ENCODE measurements around the gene APP. TPM values are rescaled to one million over a fixed set of nuclear protein-coding genes. Genes with fewer than 3 reads are reported as not detected.

The APP gene
- total RNA-seq, 4 donors from 2014 or later: 209 to 297 (median 240) TPM

- TF ChIP-seq CTCF (IDR thresholded peaks at IDR 0.05) (no peak), POLR2A (IDR thresholded peaks at IDR 0.05) (no peak)
- Histone ChIP-seq H3K27me3 (no peaks in the 10 kb centered on the region), H3K9me3 (no peaks in the 10 kb centered on the region), H3K4me1 (no peaks in the 10 kb centered on the region), H3K27ac (no peak overlapping the region), H3K4me3 (no peak overlapping the region), H3K36me3 (no peaks in the 10 kb centered on the region)
- no peak for DNase-seq
Observed at GRCh38 chr21:26110715-26111114, 59.9 kb downstream of the APP start.

- H3K9me3 ChIP-seq: no peaks in the 10 kb centered on the region
- peaks cover 0 to 2% (median 0%) of the 10 kb centered on the region in 3 donors for H3K36me3 ChIP-seq
- H3K27ac ChIP-seq: no peak overlapping the region
- DNase-seq: no peak
- H3K4me3 ChIP-seq: no peak overlapping the region
- no peaks in the 10 kb centered on the region for H3K27me3 ChIP-seq
- no peaks in the 10 kb centered on the region for H3K4me1 ChIP-seq
- no peak for TF ChIP-seq POLR2A (IDR thresholded peaks at IDR 0.05)
- no peak for TF ChIP-seq CTCF (IDR thresholded peaks at IDR 0.05)
Observed at GRCh38 chr21:26107429-26107828, 63.1 kb downstream of the APP start.

- no peaks in the 10 kb centered on the region for H3K9me3 ChIP-seq
- no peak overlapping the region for H3K4me3 ChIP-seq
- peaks cover 0 to 2% (median 0%) of the 10 kb centered on the region in 3 donors for H3K36me3 ChIP-seq
- no peaks in the 10 kb centered on the region for H3K4me1 ChIP-seq
- no peak for TF ChIP-seq CTCF (IDR thresholded peaks at IDR 0.05)
- TF ChIP-seq POLR2A (IDR thresholded peaks at IDR 0.05): no peak
- no peaks in the 10 kb centered on the region for H3K27me3 ChIP-seq
- no peak for DNase-seq
- H3K27ac ChIP-seq: no peak overlapping the region
Observed at GRCh38 chr21:26106562-26106961, 64.0 kb downstream of the APP start.

GRCh38 chr21:26105819-26106218, 64.8 kb downstream of the APP start:
- Histone ChIP-seq H3K9me3 (no peaks in the 10 kb centered on the region), H3K36me3 (peaks cover 0 to 2% (median 0%) of the 10 kb centered on the region in 3 donors), H3K27ac (no peak overlapping the region), H3K4me3 (no peak overlapping the region), H3K4me1 (no peaks in the 10 kb centered on the region), H3K27me3 (no peaks in the 10 kb centered on the region)
- DNase-seq: no peak
- TF ChIP-seq CTCF (IDR thresholded peaks at IDR 0.05): no peak
- no peak for TF ChIP-seq POLR2A (IDR thresholded peaks at IDR 0.05)

- Histone ChIP-seq H3K27ac (no peak overlapping the region), H3K4me3 (no peak overlapping the region)
Observed at GRCh38 chr21:26100573-26100972, 70.0 kb downstream of the APP start.

More at GRCh38 chr21:26100573-26100972, 70.0 kb downstream of the APP start:
- Histone ChIP-seq H3K36me3 (peaks cover 0 to 2% (median 0%) of the 10 kb centered on the region in 3 donors), H3K27me3 (no peaks in the 10 kb centered on the region), H3K4me1 (no peaks in the 10 kb centered on the region), H3K9me3 (no peaks in the 10 kb centered on the region)
- no peak for DNase-seq
- TF ChIP-seq CTCF (IDR thresholded peaks at IDR 0.05): no peak
- TF ChIP-seq POLR2A (IDR thresholded peaks at IDR 0.05): no peak
